Liver (tissue), 9 donors: Measurements from ENCODE around the gene NKX1-2. TPM values are rescaled to one million over a fixed set of nuclear protein-coding genes. Genes with fewer than 3 reads are reported as not detected.

ENCODE experiments used
- DNase-seq: peaks from one replicate; pipeline ENCODE4 v3.0.0-alpha.2; 2017; ENCODE audit warnings: low spot score
- H3K27ac ChIP-seq, 2 donors: one replicate each; pipeline ENCODE4 v1.7.0; 2013; ENCODE audit warnings: inconsistent platforms in 2 of 2, low read length in 2 of 2, control low read depth in 1 of 2, low read depth in 1 of 2, mild to moderate bottlenecking in 1 of 2
- H3K27me3 ChIP-seq, 4 donors: one replicate each; pipeline versions ENCODE4 v1.6.1 to v1.7.0; 2013; ENCODE audit warnings: low read length in 3 of 4, inconsistent platforms in 1 of 4, mild to moderate bottlenecking in 1 of 4, moderate library complexity in 1 of 4; ENCODE audit not compliant: control insufficient read depth in 4 of 4, insufficient read depth in 4 of 4
- H3K36me3 ChIP-seq, 4 donors: one replicate each; pipeline versions ENCODE4 v1.6.1 to v1.7.0; 2013; ENCODE audit warnings: low read length in 3 of 4, mild to moderate bottlenecking in 3 of 4, low read depth in 1 of 4, moderate library complexity in 1 of 4; ENCODE audit not compliant: control insufficient read depth in 4 of 4, insufficient read depth in 3 of 4
- H3K4me1 ChIP-seq, 4 donors: one replicate each; pipeline versions ENCODE4 v1.6.1 to v1.7.0; 2013; ENCODE audit warnings: low read length in 3 of 4, mild to moderate bottlenecking in 3 of 4, moderate library complexity in 1 of 4; ENCODE audit not compliant: control insufficient read depth in 4 of 4, insufficient read depth in 4 of 4
- H3K4me3 ChIP-seq, 3 donors: one replicate each; pipeline versions ENCODE4 v1.6.1 to v1.7.0; 2013; ENCODE audit warnings: low read length in 3 of 3, control low read depth in 1 of 3, low read depth in 1 of 3, mild to moderate bottlenecking in 1 of 3
- H3K9ac ChIP-seq, 2 donors: one replicate each; pipeline ENCODE4 v1.7.0; 2013; ENCODE audit warnings: low read length in 2 of 2, mild to moderate bottlenecking in 2 of 2, moderate library complexity in 2 of 2, control low read depth in 1 of 2, low read depth in 1 of 2
- H3K9me3 ChIP-seq, 4 donors: one replicate each; pipeline versions ENCODE4 v1.6.1 to v1.7.0; 2013; ENCODE audit warnings: low read length in 3 of 4; ENCODE audit not compliant: control insufficient read depth in 4 of 4
- CTCF ChIP-seq: fragments of 150-350 bp; IDR thresholded peaks from 2 replicates; pipeline ENCODE4 v1.5.1; 2017; ENCODE audit warnings: improper control_type of control experiment, low read depth, low read length; ENCODE audit not compliant: missing input control
- EGR1 ChIP-seq, 2 donors: IDR thresholded peaks; 2 replicates each; pipeline ENCODE4 v1.6.1; 2016 to 2018; ENCODE audit warnings: antibody characterized with exemption in 2 of 2, low read depth in 2 of 2
- FOXA1 ChIP-seq: IDR thresholded peaks from 2 replicates; pipeline ENCODE4 v1.6.1; 2016; ENCODE audit warnings: antibody characterized with exemption
- FOXA2 ChIP-seq: IDR thresholded peaks from 2 replicates; pipeline ENCODE4 v1.6.1; 2016; ENCODE audit warnings: antibody characterized with exemption
- GABPA ChIP-seq, 2 donors: IDR thresholded peaks in 1 of 2; conservative IDR thresholded peaks in 1 of 2; 2 replicates each; pipeline ENCODE4 v1.6.1; 2016; ENCODE audit warnings: antibody characterized with exemption in 2 of 2, mild to moderate bottlenecking in 1 of 2, moderate library complexity in 1 of 2
- HNF4A ChIP-seq, 2 donors: conservative IDR thresholded peaks; 2 replicates each; pipeline ENCODE4 v1.6.1; 2016; ENCODE audit warnings: antibody characterized with exemption in 2 of 2, mild to moderate bottlenecking in 2 of 2
- HNF4G ChIP-seq: IDR thresholded peaks from 2 replicates; pipeline ENCODE4 v1.6.1; 2016; ENCODE audit warnings: antibody characterized with exemption
- JUND ChIP-seq, 2 donors: IDR thresholded peaks; 2 replicates each; pipeline ENCODE4 v1.6.1; 2016; ENCODE audit warnings: antibody characterized with exemption in 2 of 2
- MAX ChIP-seq: IDR thresholded peaks from 2 replicates; pipeline ENCODE4 v1.6.1; 2016; ENCODE audit warnings: antibody characterized with exemption
- NR2F2 ChIP-seq: IDR thresholded peaks from 2 replicates; pipeline ENCODE4 v1.6.1; 2016; ENCODE audit warnings: antibody characterized with exemption
- RAD21 ChIP-seq, 2 donors: IDR thresholded peaks; 2 replicates each; pipeline ENCODE4 v1.6.1; 2016; ENCODE audit warnings: antibody characterized with exemption in 2 of 2, mild to moderate bottlenecking in 2 of 2
- RXRA ChIP-seq, 2 donors: IDR thresholded peaks; 2 replicates each; pipeline ENCODE4 v1.6.1; 2017 to 2018; ENCODE audit warnings: antibody characterized with exemption in 2 of 2, mild to moderate bottlenecking in 1 of 2
- SP1 ChIP-seq: IDR thresholded peaks from 2 replicates; pipeline ENCODE4 v1.6.1; 2018; ENCODE audit warnings: antibody characterized with exemption, mild to moderate bottlenecking
- TAF1 ChIP-seq: conservative IDR thresholded peaks from 2 replicates; pipeline ENCODE4 v1.6.1; 2016; ENCODE audit warnings: antibody characterized with exemption, mild to moderate bottlenecking
- YY1 ChIP-seq: IDR thresholded peaks from 2 replicates; pipeline ENCODE4 v1.6.1; 2016; ENCODE audit warnings: antibody characterized with exemption, mild to moderate bottlenecking
- WGBS: extraction: QIAGEN DNeasy Blood & Tissue Kit; methylation state at CpG from one replicate; pipeline ENCODE4 v1.1.7; 2013; 5-methylcytosine and 5-hydroxymethylcytosine counted together
- polyA plus RNA-seq, 2 donors: library from polyadenylated mRNA; stranded (reverse) in 1 of 2; unstranded in 1 of 2; fragments of 200-250 nt in 1 of 2; fragments of >200 nt in 1 of 2; fragmentation: Nextera tagmentation in 1 of 2; extraction: Ambion mirVana in 1 of 2; gene quantifications; one replicate each; pipeline versions ENCODE4 v1.2.1 to v1.2.3, GENCODE V29; 2013 to 2015
- total RNA-seq, 2 donors: library from RNA; depleted of rRNA; stranded (reverse); fragments of >200 nt; gene quantifications; one replicate each; pipeline ENCODE4 v1.2.3, GENCODE V29; 2014
- TF ChIP-seq, protein P1 (sequence below): IDR thresholded peaks from 2 replicates; pipeline ENCODE4 v1.6.1; 2016; ENCODE audit warnings: antibody characterized with exemption
- TF ChIP-seq, protein P2 (sequence below): IDR thresholded peaks from 2 replicates; pipeline ENCODE4 v1.6.1; 2016; ENCODE audit warnings: antibody characterized with exemption, mild to moderate bottlenecking
- TF ChIP-seq, protein P3 (sequence below): IDR thresholded peaks from 2 replicates; pipeline ENCODE4 v1.6.1; 2016; ENCODE audit warnings: antibody characterized with exemption
- donor health status: healthy.
- donor health status: healthy.
- donor health status: healthy.
- donor health status: healthy.
- donor health status: healthy.

The NKX1-2 gene
- total and polyA plus RNA-seq, 4 donors = not detected

GRCh38 chr10:124417895-124418725 is 31.7 kb downstream of the NKX1-2 start:
- 3% methylated on average over 64 of the region's 64 CpGs for WGBS
- peaks cover 0 to 9% (median 0%) of the 10 kb centered on the region in 4 donors for H3K27me3 ChIP-seq
- peaks cover 8 to 34% (median 28%) of the 10 kb centered on the region in 4 donors for H3K4me1 ChIP-seq
- peak overlapping the region; percentile 44 to 78 (median 54) for H3K4me3 ChIP-seq
- H3K9me3 ChIP-seq = no peaks in the 10 kb centered on the region
- peak overlapping the region; percentile 75 to 78 for H3K27ac ChIP-seq
- H3K9ac ChIP-seq = peak overlapping the region in 1 of 2 donors; percentile 27
- peak; percentile 68 for DNase-seq
- H3K36me3 ChIP-seq = no peaks in the 10 kb centered on the region
- TF ChIP-seq RXRA (IDR thresholded peaks at IDR 0.05) = peak; percentile 22 to 41
- TF ChIP-seq, protein P1, sequence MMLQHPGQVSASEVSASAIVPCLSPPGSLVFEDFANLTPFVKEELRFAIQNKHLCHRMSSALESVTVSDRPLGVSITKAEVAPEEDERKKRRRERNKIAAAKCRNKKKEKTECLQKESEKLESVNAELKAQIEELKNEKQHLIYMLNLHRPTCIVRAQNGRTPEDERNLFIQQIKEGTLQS = no peak
- TF ChIP-seq HNF4A (conservative IDR thresholded peaks at IDR 0.05) = peak in 1 of 2 donors; percentile 4
- no peak for TF ChIP-seq MAX

- WGBS = 28% methylated on average over 6 of the region's 6 CpGs
- DNase-seq = no peak
- no peak overlapping the region for H3K27ac ChIP-seq
Measured at GRCh38 chr10:124416733-124417132, 33.1 kb downstream of the NKX1-2 start.

More at GRCh38 chr10:124416733-124417132, 33.1 kb downstream of the NKX1-2 start:
- Histone ChIP-seq H3K9me3 (no peaks in the 10 kb centered on the region), H3K36me3 (peaks cover 0 to 2% (median 0%) of the 10 kb centered on the region in 4 donors), H3K4me3 (no peak overlapping the region), H3K9ac (no peak overlapping the region), H3K4me1 (peaks cover 8 to 34% (median 28%) of the 10 kb centered on the region in 4 donors), H3K27me3 (peaks cover 0 to 5% (median 0%) of the 10 kb centered on the region in 4 donors)
- no peak for TF ChIP-seq SP1
- TF ChIP-seq EGR1 (IDR thresholded peaks at IDR 0.05; ENCODE audit: low read depth in 2 of 2) = peak in 1 of 2 donors; percentile 43
- no peak for TF ChIP-seq RAD21 (IDR thresholded peaks at IDR 0.05)
- TF ChIP-seq HNF4G = no peak
- peak; percentile 38 for TF ChIP-seq MAX
- no peak for TF ChIP-seq TAF1
- TF ChIP-seq CTCF = no peak
- TF ChIP-seq GABPA (IDR thresholded peaks at IDR 0.05 in 1 of 2, conservative IDR thresholded peaks at IDR 0.05 in 1 of 2) = no peak
- TF ChIP-seq, protein P1 = no peak
- TF ChIP-seq NR2F2 = no peak
- peak in 1 of 2 donors; percentile 65 for TF ChIP-seq JUND (IDR thresholded peaks at IDR 0.05)
- TF ChIP-seq, protein P2, sequence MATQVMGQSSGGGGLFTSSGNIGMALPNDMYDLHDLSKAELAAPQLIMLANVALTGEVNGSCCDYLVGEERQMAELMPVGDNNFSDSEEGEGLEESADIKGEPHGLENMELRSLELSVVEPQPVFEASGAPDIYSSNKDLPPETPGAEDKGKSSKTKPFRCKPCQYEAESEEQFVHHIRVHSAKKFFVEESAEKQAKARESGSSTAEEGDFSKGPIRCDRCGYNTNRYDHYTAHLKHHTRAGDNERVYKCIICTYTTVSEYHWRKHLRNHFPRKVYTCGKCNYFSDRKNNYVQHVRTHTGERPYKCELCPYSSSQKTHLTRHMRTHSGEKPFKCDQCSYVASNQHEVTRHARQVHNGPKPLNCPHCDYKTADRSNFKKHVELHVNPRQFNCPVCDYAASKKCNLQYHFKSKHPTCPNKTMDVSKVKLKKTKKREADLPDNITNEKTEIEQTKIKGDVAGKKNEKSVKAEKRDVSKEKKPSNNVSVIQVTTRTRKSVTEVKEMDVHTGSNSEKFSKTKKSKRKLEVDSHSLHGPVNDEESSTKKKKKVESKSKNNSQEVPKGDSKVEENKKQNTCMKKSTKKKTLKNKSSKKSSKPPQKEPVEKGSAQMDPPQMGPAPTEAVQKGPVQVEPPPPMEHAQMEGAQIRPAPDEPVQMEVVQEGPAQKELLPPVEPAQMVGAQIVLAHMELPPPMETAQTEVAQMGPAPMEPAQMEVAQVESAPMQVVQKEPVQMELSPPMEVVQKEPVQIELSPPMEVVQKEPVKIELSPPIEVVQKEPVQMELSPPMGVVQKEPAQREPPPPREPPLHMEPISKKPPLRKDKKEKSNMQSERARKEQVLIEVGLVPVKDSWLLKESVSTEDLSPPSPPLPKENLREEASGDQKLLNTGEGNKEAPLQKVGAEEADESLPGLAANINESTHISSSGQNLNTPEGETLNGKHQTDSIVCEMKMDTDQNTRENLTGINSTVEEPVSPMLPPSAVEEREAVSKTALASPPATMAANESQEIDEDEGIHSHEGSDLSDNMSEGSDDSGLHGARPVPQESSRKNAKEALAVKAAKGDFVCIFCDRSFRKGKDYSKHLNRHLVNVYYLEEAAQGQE = peak; percentile 48
- peak; percentile 67 to 77 for TF ChIP-seq HNF4A (conservative IDR thresholded peaks at IDR 0.05)
- TF ChIP-seq YY1 = peak; percentile 58
- peak; percentile 65 to 84 for TF ChIP-seq RXRA (IDR thresholded peaks at IDR 0.05)
- peak; percentile 47 for TF ChIP-seq FOXA2
- TF ChIP-seq, protein P3, sequence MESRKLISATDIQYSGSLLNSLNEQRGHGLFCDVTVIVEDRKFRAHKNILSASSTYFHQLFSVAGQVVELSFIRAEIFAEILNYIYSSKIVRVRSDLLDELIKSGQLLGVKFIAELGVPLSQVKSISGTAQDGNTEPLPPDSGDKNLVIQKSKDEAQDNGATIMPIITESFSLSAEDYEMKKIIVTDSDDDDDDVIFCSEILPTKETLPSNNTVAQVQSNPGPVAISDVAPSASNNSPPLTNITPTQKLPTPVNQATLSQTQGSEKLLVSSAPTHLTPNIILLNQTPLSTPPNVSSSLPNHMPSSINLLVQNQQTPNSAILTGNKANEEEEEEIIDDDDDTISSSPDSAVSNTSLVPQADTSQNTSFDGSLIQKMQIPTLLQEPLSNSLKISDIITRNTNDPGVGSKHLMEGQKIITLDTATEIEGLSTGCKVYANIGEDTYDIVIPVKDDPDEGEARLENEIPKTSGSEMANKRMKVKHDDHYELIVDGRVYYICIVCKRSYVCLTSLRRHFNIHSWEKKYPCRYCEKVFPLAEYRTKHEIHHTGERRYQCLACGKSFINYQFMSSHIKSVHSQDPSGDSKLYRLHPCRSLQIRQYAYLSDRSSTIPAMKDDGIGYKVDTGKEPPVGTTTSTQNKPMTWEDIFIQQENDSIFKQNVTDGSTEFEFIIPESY = peak; percentile 61
- peak; percentile 35 for TF ChIP-seq FOXA1
